ENCODE measurements around the gene METRNL.

Gene METRNL

DNA sequence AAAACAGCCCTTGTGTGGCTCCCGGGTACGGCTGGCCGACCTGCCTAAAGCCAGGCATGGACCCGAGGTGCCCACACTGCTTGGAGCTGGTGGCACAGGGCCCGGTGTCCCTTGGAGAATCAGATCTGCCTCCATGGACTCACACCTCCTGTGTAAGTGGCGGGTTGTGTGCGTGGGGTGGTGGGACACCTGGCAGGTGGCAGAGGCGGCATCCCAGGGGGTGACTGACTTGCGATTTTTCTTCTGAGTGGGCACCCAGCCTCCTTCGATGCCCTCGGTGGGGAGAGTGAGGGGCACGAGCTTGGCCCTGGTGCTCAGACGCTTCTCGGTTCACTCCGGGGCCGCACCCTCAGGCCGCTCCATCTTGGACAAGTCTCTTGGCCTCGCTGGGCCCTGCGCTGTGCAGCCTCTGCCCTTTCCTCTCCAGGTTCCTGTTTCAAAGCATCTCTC, 35.8 kb downstream of the METRNL start:
- no peaks in the 10 kb centered on the region for H3F3A ChIP-seq (ENCODE audit: insufficient read depth, low read length)
- H3K27me3 ChIP-seq (ENCODE audit: insufficient read depth, low read length), result no peaks in the 10 kb centered on the region
- no peak overlapping the region for H3K4me3 ChIP-seq (ENCODE audit: low read depth, low read length, poor library complexity, severe bottlenecking)
- H3K27ac ChIP-seq (ENCODE audit: low read depth, low read length, poor library complexity, severe bottlenecking), result no peak overlapping the region
- no peak overlapping the region for H3K4me2 ChIP-seq (ENCODE audit: low read length)
- H4K20me1 ChIP-seq (ENCODE audit: insufficient read depth, low read length), result no peaks in the 10 kb centered on the region
- H3K9me3 ChIP-seq (ENCODE audit: low read length), result no peaks in the 10 kb centered on the region
- peaks cover 8% of the 10 kb centered on the region for H3K4me1 ChIP-seq (ENCODE audit: insufficient read depth, low read length, severe bottlenecking)
- H2AFZ ChIP-seq (ENCODE audit: low read length), result no peak overlapping the region
- H3K9me2 ChIP-seq (ENCODE audit: low read depth, low read length), result no peaks in the 10 kb centered on the region
- no peaks in the 10 kb centered on the region for H3K79me2 ChIP-seq (ENCODE audit: insufficient read depth, low read length)
- no peaks in the 10 kb centered on the region for H3K36me3 ChIP-seq (ENCODE audit: insufficient read depth, low read length)
- H3K9ac ChIP-seq (ENCODE audit: low read length), result no peak overlapping the region
- TF ChIP-seq, protein P1, sequence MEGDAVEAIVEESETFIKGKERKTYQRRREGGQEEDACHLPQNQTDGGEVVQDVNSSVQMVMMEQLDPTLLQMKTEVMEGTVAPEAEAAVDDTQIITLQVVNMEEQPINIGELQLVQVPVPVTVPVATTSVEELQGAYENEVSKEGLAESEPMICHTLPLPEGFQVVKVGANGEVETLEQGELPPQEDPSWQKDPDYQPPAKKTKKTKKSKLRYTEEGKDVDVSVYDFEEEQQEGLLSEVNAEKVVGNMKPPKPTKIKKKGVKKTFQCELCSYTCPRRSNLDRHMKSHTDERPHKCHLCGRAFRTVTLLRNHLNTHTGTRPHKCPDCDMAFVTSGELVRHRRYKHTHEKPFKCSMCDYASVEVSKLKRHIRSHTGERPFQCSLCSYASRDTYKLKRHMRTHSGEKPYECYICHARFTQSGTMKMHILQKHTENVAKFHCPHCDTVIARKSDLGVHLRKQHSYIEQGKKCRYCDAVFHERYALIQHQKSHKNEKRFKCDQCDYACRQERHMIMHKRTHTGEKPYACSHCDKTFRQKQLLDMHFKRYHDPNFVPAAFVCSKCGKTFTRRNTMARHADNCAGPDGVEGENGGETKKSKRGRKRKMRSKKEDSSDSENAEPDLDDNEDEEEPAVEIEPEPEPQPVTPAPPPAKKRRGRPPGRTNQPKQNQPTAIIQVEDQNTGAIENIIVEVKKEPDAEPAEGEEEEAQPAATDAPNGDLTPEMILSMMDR (IDR thresholded peaks at IDR 0.05; ENCODE audit: low read length), result no peak
- TF ChIP-seq EZH2 (IDR thresholded peaks at IDR 0.05; ENCODE audit: borderline replicate concordance, low read length), result no peak

DNA sequence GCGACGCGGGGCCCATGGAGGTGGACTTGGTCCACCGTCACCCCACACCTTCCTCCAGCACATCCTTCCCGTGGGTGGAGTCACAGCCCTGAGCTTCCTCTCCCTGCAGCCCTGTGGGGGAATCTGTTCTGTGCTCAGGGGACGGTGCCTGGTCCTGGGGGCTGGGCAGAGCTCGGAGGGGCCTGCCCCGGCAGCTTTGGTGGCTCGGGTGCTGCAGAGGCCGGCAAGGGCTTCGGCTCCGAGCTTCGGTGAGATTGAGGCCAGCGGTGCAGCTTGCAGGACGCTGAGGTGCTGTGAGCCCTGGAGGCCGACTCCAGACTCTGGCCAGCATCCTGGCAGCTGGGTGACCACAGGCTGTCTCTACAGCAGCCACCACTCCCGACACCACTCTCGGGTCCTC, 36.4 kb downstream of the METRNL start:
- Histone ChIP-seq H3K4me2 (ENCODE audit: low read length) (no peak overlapping the region), H3K4me3 (ENCODE audit: low read depth, low read length, poor library complexity, severe bottlenecking) (no peak overlapping the region), H3F3A (ENCODE audit: insufficient read depth, low read length) (no peaks in the 10 kb centered on the region), H3K27ac (ENCODE audit: low read depth, low read length, poor library complexity, severe bottlenecking) (no peak overlapping the region), H3K9me2 (ENCODE audit: low read depth, low read length) (no peaks in the 10 kb centered on the region), H2AFZ (ENCODE audit: low read length) (no peak overlapping the region), H3K27me3 (ENCODE audit: insufficient read depth, low read length) (no peaks in the 10 kb centered on the region), H3K36me3 (ENCODE audit: insufficient read depth, low read length) (no peaks in the 10 kb centered on the region), H4K20me1 (ENCODE audit: insufficient read depth, low read length) (no peaks in the 10 kb centered on the region), H3K79me2 (ENCODE audit: insufficient read depth, low read length) (no peaks in the 10 kb centered on the region), H3K4me1 (ENCODE audit: insufficient read depth, low read length, severe bottlenecking) (peaks cover 12% of the 10 kb centered on the region), H3K9ac (ENCODE audit: low read length) (no peak overlapping the region), H3K9me3 (ENCODE audit: low read length) (no peaks in the 10 kb centered on the region)
- TF ChIP-seq, protein P1 (IDR thresholded peaks at IDR 0.05; ENCODE audit: low read length), result no peak
- no peak for TF ChIP-seq EZH2 (IDR thresholded peaks at IDR 0.05; ENCODE audit: borderline replicate concordance, low read length)

DNA sequence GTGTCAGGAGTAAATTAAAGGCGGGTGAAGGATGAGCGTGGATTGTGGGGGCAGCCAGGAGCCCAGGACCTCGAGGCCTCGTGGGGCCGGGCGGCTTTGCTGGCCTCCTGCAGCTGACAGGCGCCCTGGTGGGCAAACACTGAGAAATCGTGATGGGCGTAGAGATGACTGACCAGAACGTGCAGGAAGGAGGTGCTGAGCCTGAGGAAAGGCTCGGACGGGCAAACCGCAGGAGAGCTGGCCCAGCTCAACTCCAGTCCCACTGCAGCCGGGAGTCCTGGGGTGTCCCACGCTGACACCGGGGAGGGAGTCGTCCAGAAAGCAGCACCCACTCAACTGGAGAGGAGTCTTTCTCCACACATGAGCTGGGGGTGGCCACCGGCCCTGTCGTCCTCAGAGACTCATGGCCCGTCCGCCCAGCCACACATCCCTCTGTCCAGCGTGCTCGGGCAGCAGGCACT, 36.9 kb downstream of the METRNL start:
- H2AFZ ChIP-seq (ENCODE audit: low read length), result no peak overlapping the region
- H3K4me1 ChIP-seq (ENCODE audit: insufficient read depth, low read length, severe bottlenecking), result peaks cover 12% of the 10 kb centered on the region
- TF ChIP-seq, protein P1 (IDR thresholded peaks at IDR 0.05; ENCODE audit: low read length), result no peak
- no peak for TF ChIP-seq EZH2 (IDR thresholded peaks at IDR 0.05; ENCODE audit: borderline replicate concordance, low read length)
- no peaks in the 10 kb centered on the region for H4K20me1 ChIP-seq (ENCODE audit: insufficient read depth, low read length)
- H3K9me2 ChIP-seq (ENCODE audit: low read depth, low read length), result no peaks in the 10 kb centered on the region
- H3K9me3 ChIP-seq (ENCODE audit: low read length), result no peaks in the 10 kb centered on the region
- H3K27me3 ChIP-seq (ENCODE audit: insufficient read depth, low read length), result no peaks in the 10 kb centered on the region
- H3K4me3 ChIP-seq (ENCODE audit: low read depth, low read length, poor library complexity, severe bottlenecking), result no peak overlapping the region
- no peaks in the 10 kb centered on the region for H3F3A ChIP-seq (ENCODE audit: insufficient read depth, low read length)
- no peak overlapping the region for H3K9ac ChIP-seq (ENCODE audit: low read length)
- H3K4me2 ChIP-seq (ENCODE audit: low read length), result no peak overlapping the region
- no peaks in the 10 kb centered on the region for H3K79me2 ChIP-seq (ENCODE audit: insufficient read depth, low read length)
- H3K27ac ChIP-seq (ENCODE audit: low read depth, low read length, poor library complexity, severe bottlenecking), result no peak overlapping the region
- H3K36me3 ChIP-seq (ENCODE audit: insufficient read depth, low read length), result no peaks in the 10 kb centered on the region

Data from OCI-LY1 (cell line).